HepG2 (cell line): ENCODE measurements around the gene RSPH10B. TPM values are rescaled to one million over a fixed set of nuclear protein-coding genes. Genes with fewer than 3 reads are reported as not detected.

Experiments used
- ARID2 ChIP-seq: sonication (generic); formaldehyde crosslinking; IDR thresholded peaks from 2 replicates; pipeline ENCODE4 v1.8.1; 2022; ENCODE audit warnings: mild to moderate bottlenecking, missing genetic modification reagents, borderline replicate concordance
- ARNT2 ChIP-seq: sonication (generic); formaldehyde crosslinking; IDR thresholded peaks from 2 replicates; pipeline ENCODE4 v1.8.0; 2022; ENCODE audit warnings: mild to moderate bottlenecking, low read depth, missing genetic modification reagents, moderate library complexity
- FOXA3 ChIP-seq: IDR thresholded peaks from 2 replicates; pipeline ENCODE4 v1.6.1; 2016; ENCODE audit warnings: missing genetic modification reagents, missing compliant biosample characterization
- GTF2F1 ChIP-seq: fragments of 150-350 bp; IDR thresholded peaks from 2 replicates; pipeline ENCODE4 v1.6.1; 2014; ENCODE audit warnings: low read length
- HCFC1 ChIP-seq: fragments of 150-350 bp; IDR thresholded peaks from 2 replicates; pipeline ENCODE4 v1.6.1; 2014; ENCODE audit warnings: low read depth, low read length
- ZFP36 ChIP-seq: fragments of 150-350 bp; IDR thresholded peaks from 2 replicates; pipeline ENCODE4 v1.6.1; 2018; ENCODE audit warnings: borderline replicate concordance, low read length, low read depth; ENCODE audit not compliant: partially characterized antibody
- ZIK1 ChIP-seq: sonication (generic); formaldehyde crosslinking; IDR thresholded peaks from 2 replicates; pipeline ENCODE4 v1.5.0; 2020; ENCODE audit warnings: mild to moderate bottlenecking, low read depth, missing genetic modification reagents, borderline replicate concordance
- ZNF382 ChIP-seq: sonication (generic); formaldehyde crosslinking; IDR thresholded peaks from 2 replicates; pipeline ENCODE4 v1.5.0; 2020; ENCODE audit warnings: missing genetic modification reagents, mild to moderate bottlenecking, borderline replicate concordance
- ZNF674 ChIP-seq: sonication (generic); formaldehyde crosslinking; IDR thresholded peaks from 2 replicates; pipeline ENCODE4 v1.5.0; 2020; ENCODE audit warnings: low read depth, mild to moderate bottlenecking, missing genetic modification reagents
- polyA plus RNA-seq, 8 experiments: library from polyadenylated mRNA; depleted of rRNA in 3 of 8; stranded (reverse) in 7 of 8; unstranded in 1 of 8; fragments of >200 nt; fragmentation: Illumina TruSeq in 4 of 8; extraction: Trizol in 4 of 8; gene quantifications; 2 replicates each; pipeline versions ENCODE4 v1.2.1 to v1.2.3, GENCODE V29; 2011 to 2016; ENCODE audit warnings: low read depth in 4 of 8, missing spikeins in 1 of 8, mixed read lengths in 1 of 8; ENCODE audit not compliant: insufficient read depth in 1 of 8
- total RNA-seq, 5 experiments: library from RNA; depleted of rRNA; stranded (reverse); fragments of >200 nt; fragmentation: Illumina TruSeq; extraction: Trizol; gene quantifications; 2 replicates each; pipeline ENCODE4 v1.2.3, GENCODE V29; 2016; ENCODE audit warnings: low read depth in 1 of 5
- TF ChIP-seq, protein P1 (sequence below): fragments of 450-650 bp; IDR thresholded peaks from 2 replicates; pipeline ENCODE4 v1.6.1; 2017; ENCODE audit warnings: mild to moderate bottlenecking
- TF ChIP-seq, protein P2 (sequence below): sonication (generic); formaldehyde crosslinking; IDR thresholded peaks from 2 replicates; pipeline ENCODE4 v1.4.0; 2020; ENCODE audit warnings: missing genetic modification reagents
- TF ChIP-seq, protein P3 (sequence below): sonication (generic); formaldehyde crosslinking; IDR thresholded peaks from 2 replicates; pipeline ENCODE4 v1.9.0; 2021; ENCODE audit warnings: missing genetic modification reagents, mild to moderate bottlenecking, borderline replicate concordance
- TF ChIP-seq, protein P4 (sequence below): sonication (generic); formaldehyde crosslinking; IDR thresholded peaks from 2 replicates; pipeline ENCODE4 v1.4.0; 2020; ENCODE audit warnings: mild to moderate bottlenecking, missing genetic modification reagents
- TF ChIP-seq, protein P5 (sequence below): IDR thresholded peaks from 2 replicates; pipeline ENCODE4 v1.6.1; 2016; ENCODE audit warnings: low read depth

The RSPH10B gene
- total and polyA plus RNA-seq, 2 of the 13 experiments (the other 11 are each of a cell fraction or from before 2014, with no cell fraction given): not detected

DNA sequence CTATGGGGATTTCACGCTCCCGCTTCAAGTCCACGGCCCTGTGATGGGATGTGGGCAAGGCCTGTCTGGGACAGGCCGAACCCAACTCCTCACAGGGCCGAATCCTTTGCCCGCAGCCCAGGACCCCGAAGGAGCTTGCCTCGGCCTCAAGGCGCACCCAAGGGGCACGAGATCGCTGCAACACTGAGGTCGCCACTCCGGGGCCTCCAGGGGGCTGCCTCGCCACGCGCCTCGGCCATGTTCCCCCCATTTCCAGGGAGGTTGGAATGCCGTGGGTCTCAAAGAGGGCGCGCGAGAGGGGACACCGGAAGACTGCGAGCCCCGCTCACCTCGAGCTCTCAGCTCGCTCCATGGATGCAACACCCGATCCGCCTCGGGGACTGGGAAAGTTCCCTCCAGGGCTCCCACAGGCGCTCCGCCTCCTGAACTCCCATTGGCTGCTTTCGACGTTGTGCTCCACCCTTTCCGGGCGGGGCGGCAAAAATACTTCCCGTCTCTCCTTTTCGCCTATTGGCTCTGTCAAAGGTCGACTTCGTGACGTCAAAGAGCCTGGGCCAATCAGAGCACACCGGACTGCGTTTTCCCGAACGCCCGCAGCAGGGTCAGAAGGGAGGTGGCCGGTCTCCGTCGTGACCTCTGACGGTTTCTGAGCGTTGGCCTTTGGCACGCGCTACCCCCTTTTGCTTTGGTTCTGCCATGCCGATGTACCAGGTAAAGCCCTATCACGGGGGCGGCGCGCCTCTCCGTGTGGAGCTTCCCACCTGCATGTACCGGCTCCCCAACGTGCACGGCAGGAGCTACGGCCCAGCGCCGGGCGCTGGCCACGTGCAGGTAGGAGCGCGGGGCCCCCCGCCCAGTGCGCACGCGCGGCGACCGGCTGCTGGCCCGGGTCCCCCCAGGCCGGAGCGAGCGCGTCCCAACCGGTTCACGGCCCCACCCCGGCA lies 38.5 kb upstream of the RSPH10B start, which contains the start of the genes AIMP2 and PMS2 (continued):
- TF ChIP-seq, protein P1, sequence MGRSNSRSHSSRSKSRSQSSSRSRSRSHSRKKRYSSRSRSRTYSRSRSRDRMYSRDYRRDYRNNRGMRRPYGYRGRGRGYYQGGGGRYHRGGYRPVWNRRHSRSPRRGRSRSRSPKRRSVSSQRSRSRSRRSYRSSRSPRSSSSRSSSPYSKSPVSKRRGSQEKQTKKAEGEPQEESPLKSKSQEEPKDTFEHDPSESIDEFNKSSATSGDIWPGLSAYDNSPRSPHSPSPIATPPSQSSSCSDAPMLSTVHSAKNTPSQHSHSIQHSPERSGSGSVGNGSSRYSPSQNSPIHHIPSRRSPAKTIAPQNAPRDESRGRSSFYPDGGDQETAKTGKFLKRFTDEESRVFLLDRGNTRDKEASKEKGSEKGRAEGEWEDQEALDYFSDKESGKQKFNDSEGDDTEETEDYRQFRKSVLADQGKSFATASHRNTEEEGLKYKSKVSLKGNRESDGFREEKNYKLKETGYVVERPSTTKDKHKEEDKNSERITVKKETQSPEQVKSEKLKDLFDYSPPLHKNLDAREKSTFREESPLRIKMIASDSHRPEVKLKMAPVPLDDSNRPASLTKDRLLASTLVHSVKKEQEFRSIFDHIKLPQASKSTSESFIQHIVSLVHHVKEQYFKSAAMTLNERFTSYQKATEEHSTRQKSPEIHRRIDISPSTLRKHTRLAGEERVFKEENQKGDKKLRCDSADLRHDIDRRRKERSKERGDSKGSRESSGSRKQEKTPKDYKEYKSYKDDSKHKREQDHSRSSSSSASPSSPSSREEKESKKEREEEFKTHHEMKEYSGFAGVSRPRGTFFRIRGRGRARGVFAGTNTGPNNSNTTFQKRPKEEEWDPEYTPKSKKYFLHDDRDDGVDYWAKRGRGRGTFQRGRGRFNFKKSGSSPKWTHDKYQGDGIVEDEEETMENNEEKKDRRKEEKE: no peak
- TF ChIP-seq ZNF382: no peak
- TF ChIP-seq ZNF674 (CRISPR knock-in tag): peak; percentile 99
- TF ChIP-seq GTF2F1: 0 out of 2 replicates have a peak, but pooled peaks have one; percentile 6
- TF ChIP-seq HCFC1: no peak; the same call in none of the 2 replicates
- TF ChIP-seq, protein P2, sequence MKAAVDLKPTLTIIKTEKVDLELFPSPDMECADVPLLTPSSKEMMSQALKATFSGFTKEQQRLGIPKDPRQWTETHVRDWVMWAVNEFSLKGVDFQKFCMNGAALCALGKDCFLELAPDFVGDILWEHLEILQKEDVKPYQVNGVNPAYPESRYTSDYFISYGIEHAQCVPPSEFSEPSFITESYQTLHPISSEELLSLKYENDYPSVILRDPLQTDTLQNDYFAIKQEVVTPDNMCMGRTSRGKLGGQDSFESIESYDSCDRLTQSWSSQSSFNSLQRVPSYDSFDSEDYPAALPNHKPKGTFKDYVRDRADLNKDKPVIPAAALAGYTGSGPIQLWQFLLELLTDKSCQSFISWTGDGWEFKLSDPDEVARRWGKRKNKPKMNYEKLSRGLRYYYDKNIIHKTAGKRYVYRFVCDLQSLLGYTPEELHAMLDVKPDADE (CRISPR knock-in tag): peak; percentile 96
- TF ChIP-seq ZIK1 (CRISPR knock-in tag): peak; percentile 100
- peak; percentile 100 for TF ChIP-seq ARNT2 (CRISPR knock-in tag)
- TF ChIP-seq, protein P3, sequence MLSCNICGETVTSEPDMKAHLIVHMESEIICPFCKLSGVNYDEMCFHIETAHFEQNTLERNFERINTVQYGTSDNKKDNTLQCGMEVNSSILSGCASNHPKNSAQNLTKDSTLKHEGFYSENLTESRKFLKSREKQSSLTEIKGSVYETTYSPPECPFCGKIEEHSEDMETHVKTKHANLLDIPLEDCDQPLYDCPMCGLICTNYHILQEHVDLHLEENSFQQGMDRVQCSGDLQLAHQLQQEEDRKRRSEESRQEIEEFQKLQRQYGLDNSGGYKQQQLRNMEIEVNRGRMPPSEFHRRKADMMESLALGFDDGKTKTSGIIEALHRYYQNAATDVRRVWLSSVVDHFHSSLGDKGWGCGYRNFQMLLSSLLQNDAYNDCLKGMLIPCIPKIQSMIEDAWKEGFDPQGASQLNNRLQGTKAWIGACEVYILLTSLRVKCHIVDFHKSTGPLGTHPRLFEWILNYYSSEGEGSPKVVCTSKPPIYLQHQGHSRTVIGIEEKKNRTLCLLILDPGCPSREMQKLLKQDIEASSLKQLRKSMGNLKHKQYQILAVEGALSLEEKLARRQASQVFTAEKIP (CRISPR knock-in tag): no peak
- TF ChIP-seq ZFP36: no peak
- TF ChIP-seq, protein P4, sequence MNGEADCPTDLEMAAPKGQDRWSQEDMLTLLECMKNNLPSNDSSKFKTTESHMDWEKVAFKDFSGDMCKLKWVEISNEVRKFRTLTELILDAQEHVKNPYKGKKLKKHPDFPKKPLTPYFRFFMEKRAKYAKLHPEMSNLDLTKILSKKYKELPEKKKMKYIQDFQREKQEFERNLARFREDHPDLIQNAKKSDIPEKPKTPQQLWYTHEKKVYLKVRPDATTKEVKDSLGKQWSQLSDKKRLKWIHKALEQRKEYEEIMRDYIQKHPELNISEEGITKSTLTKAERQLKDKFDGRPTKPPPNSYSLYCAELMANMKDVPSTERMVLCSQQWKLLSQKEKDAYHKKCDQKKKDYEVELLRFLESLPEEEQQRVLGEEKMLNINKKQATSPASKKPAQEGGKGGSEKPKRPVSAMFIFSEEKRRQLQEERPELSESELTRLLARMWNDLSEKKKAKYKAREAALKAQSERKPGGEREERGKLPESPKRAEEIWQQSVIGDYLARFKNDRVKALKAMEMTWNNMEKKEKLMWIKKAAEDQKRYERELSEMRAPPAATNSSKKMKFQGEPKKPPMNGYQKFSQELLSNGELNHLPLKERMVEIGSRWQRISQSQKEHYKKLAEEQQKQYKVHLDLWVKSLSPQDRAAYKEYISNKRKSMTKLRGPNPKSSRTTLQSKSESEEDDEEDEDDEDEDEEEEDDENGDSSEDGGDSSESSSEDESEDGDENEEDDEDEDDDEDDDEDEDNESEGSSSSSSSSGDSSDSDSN (CRISPR knock-in tag): peak; percentile 94
- TF ChIP-seq FOXA3 (CRISPR knock-in tag): peak; percentile 74
- peak; percentile 99 for TF ChIP-seq ARID2 (CRISPR knock-in tag)
- TF ChIP-seq, protein P5, sequence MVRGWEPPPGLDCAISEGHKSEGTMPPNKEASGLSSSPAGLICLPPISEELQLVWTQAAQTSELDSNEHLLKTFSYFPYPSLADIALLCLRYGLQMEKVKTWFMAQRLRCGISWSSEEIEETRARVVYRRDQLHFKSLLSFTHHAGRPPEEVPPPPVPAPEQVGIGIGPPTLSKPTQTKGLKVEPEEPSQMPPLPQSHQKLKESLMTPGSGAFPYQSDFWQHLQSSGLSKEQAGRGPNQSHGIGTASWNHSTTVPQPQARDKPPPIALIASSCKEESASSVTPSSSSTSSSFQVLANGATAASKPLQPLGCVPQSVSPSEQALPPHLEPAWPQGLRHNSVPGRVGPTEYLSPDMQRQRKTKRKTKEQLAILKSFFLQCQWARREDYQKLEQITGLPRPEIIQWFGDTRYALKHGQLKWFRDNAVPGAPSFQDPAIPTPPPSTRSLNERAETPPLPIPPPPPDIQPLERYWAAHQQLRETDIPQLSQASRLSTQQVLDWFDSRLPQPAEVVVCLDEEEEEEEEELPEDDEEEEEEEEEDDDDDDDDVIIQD: peak; percentile 6; the same call in 1 of the 2 replicates
